Frontal cortex (tissue), 4 donors: ENCODE results near the gene DIP2B. TPM values are rescaled to one million over a fixed set of nuclear protein-coding genes. Genes with fewer than 3 reads are reported as not detected.

ENCODE experiments used
- DNase-seq, 2 donors: peaks; one replicate each; pipeline ENCODE4 v3.0.0; 2012; ENCODE audit warnings: low spot score in 2 of 2
- FAIRE-seq: peaks from 2 replicates; lab custom pipeline; 2012; peaks lifted over from hg19 to GRCh38; lab: Jason Lieb, UNC
- total RNA-seq: library from RNA; depleted of rRNA; stranded (reverse); fragments of >200 nt; gene quantifications from one replicate; pipeline ENCODE4 v1.2.3, GENCODE V29; 2014
- donor health status: control.
- donor health status: control.
- donor health status: control.

DIP2B gene
- total RNA-seq, 1 donor from 2014 or later, result 48.5 TPM

- DNase-seq, result no peak
- FAIRE-seq, result no peak
Observed at GRCh38 chr12:50699154-50699553, 194.4 kb downstream of the DIP2B start.

GRCh38 chr12:50699940-50700339 lies 195.2 kb downstream of the DIP2B start:
- FAIRE-seq (no peak), DNase-seq (no peak)

GRCh38 chr12:50706606-50707005 lies 201.8 kb downstream of the DIP2B start:
- DNase-seq (no peak), FAIRE-seq (no peak)

- DNase-seq, result no peak
- FAIRE-seq, result no peak
Observed at GRCh38 chr12:50707396-50707795, 202.6 kb downstream of the DIP2B start.

GRCh38 chr12:50708631-50709030 lies 203.8 kb downstream of the DIP2B start:
- no peak for FAIRE-seq
- DNase-seq, result no peak

- FAIRE-seq (no peak), DNase-seq (no peak)
Observed at GRCh38 chr12:50711121-50711520, 206.3 kb downstream of the DIP2B start.

- DNase-seq (no peak), FAIRE-seq (no peak)
Observed at GRCh38 chr12:50715174-50715573, 210.4 kb downstream of the DIP2B start.

- no peak for DNase-seq
- FAIRE-seq, result no peak
Observed at GRCh38 chr12:50718760-50719159, 214.0 kb downstream of the DIP2B start.

GRCh38 chr12:50720085-50720484 lies 215.3 kb downstream of the DIP2B start:
- DNase-seq (no peak), FAIRE-seq (no peak)

- no peak for DNase-seq
- FAIRE-seq, result no peak
Observed at GRCh38 chr12:50720501-50720900, 215.7 kb downstream of the DIP2B start.

- FAIRE-seq, result no peak
- DNase-seq, result no peak
Observed at GRCh38 chr12:50723865-50724264, 219.1 kb downstream of the DIP2B start.

GRCh38 chr12:50725011-50725942 lies 220.5 kb downstream of the DIP2B start:
- FAIRE-seq (no peak), DNase-seq (no peak)

GRCh38 chr12:50727466-50727865 lies 222.7 kb downstream of the DIP2B start:
- DNase-seq, result no peak
- no peak for FAIRE-seq

GRCh38 chr12:50728417-50728816 lies 223.6 kb downstream of the DIP2B start:
- DNase-seq (no peak), FAIRE-seq (no peak)

GRCh38 chr12:50728841-50729240 lies 224.1 kb downstream of the DIP2B start:
- FAIRE-seq (no peak), DNase-seq (no peak)

- FAIRE-seq (no peak), DNase-seq (no peak)
Observed at GRCh38 chr12:50732591-50732990, 227.8 kb downstream of the DIP2B start.

GRCh38 chr12:50733706-50734105 lies 228.9 kb downstream of the DIP2B start:
- DNase-seq (no peak), FAIRE-seq (no peak)

GRCh38 chr12:50734409-50735263 lies 229.9 kb downstream of the DIP2B start:
- FAIRE-seq, result no peak

GRCh38 chr12:50739611-50740010 lies 234.8 kb downstream of the DIP2B start:
- FAIRE-seq, result no peak

More at GRCh38 chr12:50734409-50735263, 229.9 kb downstream of the DIP2B start:
- DNase-seq, result peak in 1 of 2 donors; percentile 34

GRCh38 chr12:50740307-50740706 lies 235.5 kb downstream of the DIP2B start:
- no peak for FAIRE-seq
- DNase-seq, result no peak

More at GRCh38 chr12:50739611-50740010, 234.8 kb downstream of the DIP2B start:
- no peak for DNase-seq

- FAIRE-seq, result no peak
- no peak for DNase-seq
Observed at GRCh38 chr12:50742776-50743175, 238.0 kb downstream of the DIP2B start.
